Measurements from ENCODE around the gene FBXO22. TPM values are rescaled to one million over a fixed set of nuclear protein-coding genes. Genes with fewer than 3 reads are reported as not detected.

FBXO22 gene
- total RNA-seq, 1 donor from 2014 or later = 59.8 TPM

DNA sequence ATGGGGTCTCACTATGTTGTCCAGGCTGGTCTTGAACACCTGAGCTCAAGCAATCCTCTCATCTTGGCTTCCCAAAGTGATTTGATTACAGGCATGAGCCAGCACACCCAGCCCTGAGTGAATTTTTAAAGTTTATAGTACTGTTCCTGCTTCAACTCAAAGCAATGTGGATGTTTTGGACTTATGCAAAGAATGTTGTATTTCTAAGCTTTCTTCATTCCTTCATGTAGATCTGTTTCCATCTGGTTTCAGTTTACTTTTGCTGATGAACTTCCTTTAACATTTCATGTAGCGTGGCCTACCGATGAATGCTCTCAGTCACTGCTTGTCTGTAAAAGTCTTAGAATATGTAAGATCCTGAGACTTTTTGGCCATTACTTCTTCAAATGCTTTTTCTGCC lies 85.4 kb downstream of the FBXO22 start:
- no peak overlapping the region for H3K4me3 ChIP-seq (ENCODE audit: low read depth, low read length)
- no peaks in the 10 kb centered on the region for H3K27me3 ChIP-seq (ENCODE audit: control insufficient read depth, insufficient read depth, low read length)
- TF ChIP-seq, protein P1, sequence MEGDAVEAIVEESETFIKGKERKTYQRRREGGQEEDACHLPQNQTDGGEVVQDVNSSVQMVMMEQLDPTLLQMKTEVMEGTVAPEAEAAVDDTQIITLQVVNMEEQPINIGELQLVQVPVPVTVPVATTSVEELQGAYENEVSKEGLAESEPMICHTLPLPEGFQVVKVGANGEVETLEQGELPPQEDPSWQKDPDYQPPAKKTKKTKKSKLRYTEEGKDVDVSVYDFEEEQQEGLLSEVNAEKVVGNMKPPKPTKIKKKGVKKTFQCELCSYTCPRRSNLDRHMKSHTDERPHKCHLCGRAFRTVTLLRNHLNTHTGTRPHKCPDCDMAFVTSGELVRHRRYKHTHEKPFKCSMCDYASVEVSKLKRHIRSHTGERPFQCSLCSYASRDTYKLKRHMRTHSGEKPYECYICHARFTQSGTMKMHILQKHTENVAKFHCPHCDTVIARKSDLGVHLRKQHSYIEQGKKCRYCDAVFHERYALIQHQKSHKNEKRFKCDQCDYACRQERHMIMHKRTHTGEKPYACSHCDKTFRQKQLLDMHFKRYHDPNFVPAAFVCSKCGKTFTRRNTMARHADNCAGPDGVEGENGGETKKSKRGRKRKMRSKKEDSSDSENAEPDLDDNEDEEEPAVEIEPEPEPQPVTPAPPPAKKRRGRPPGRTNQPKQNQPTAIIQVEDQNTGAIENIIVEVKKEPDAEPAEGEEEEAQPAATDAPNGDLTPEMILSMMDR (IDR thresholded peaks at IDR 0.05; ENCODE audit: insufficient read depth, low read length, severe bottlenecking) = no peak
- FAIRE-seq (no peak), DNase-seq (ENCODE audit: low read depth) (no peak)
- no peaks in the 10 kb centered on the region for H3K36me3 ChIP-seq (ENCODE audit: control insufficient read depth, insufficient read depth, low read length)

DNA sequence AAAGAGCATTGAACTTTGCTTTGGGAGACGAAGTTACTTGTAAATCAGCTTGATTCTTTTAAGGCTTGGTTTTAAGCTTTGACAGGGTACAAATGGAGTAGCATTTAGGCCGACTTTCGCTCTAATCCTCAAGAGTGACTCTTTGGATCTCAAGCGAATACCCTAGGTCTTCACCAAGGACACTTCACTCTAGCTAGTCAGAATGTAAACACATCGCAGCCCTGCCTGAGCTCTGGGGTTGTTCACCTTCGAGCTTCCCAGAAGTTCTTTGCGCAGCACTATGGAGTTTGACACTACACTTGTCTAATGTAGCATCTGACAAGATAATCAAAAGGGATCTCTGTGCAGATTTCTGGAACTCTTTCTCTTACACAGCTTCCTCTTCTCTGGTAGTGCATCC lies 86.2 kb downstream of the FBXO22 start:
- FAIRE-seq (no peak), DNase-seq (ENCODE audit: low read depth) (no peak)
- Histone ChIP-seq H3K36me3 (ENCODE audit: control insufficient read depth, insufficient read depth, low read length) (no peaks in the 10 kb centered on the region), H3K27me3 (ENCODE audit: control insufficient read depth, insufficient read depth, low read length) (no peaks in the 10 kb centered on the region), H3K4me3 (ENCODE audit: low read depth, low read length) (no peak overlapping the region)
- TF ChIP-seq, protein P1 (IDR thresholded peaks at IDR 0.05; ENCODE audit: insufficient read depth, low read length, severe bottlenecking) = no peak

Other genes starting within 250 kb of the FBXO22 start
- 0.79 and 6.3 TPM in 2 replicates for gene CSPG4, start 191.0 kb upstream of the FBXO22 start, total RNA-seq
- 28.8 and 32.1 TPM in 2 replicates for gene UBE2Q2, start 60.4 kb upstream of the FBXO22 start, total RNA-seq
- gene NRG4, start 108.5 kb downstream of the FBXO22 start, total RNA-seq = 0.13 TPM in 1 of 2 replicates, not detected in the other
- under 0.01 TPM in 2 replicates for gene TMEM266, start 156.1 kb downstream of the FBXO22 start, total RNA-seq

Measured in bronchial epithelial cell (primary cell).